C4-2B (cell line): ENCODE measurements around the gene MINPP1.

ENCODE experiments used
- H3K27ac ChIP-seq: fragments of 450-650 bp; 2 replicates; pipeline ENCODE4 v1.5.1; 2017
- ZFX ChIP-seq: fragments of 450-650 bp; IDR thresholded peaks from 2 replicates; pipeline ENCODE4 v1.6.1; 2017
- TF ChIP-seq, protein P1 (sequence below): fragments of 450-650 bp; conservative IDR thresholded peaks from 2 replicates; pipeline ENCODE4 v1.5.1; 2017; ENCODE audit warnings: mild to moderate bottlenecking

The MINPP1 gene

DNA sequence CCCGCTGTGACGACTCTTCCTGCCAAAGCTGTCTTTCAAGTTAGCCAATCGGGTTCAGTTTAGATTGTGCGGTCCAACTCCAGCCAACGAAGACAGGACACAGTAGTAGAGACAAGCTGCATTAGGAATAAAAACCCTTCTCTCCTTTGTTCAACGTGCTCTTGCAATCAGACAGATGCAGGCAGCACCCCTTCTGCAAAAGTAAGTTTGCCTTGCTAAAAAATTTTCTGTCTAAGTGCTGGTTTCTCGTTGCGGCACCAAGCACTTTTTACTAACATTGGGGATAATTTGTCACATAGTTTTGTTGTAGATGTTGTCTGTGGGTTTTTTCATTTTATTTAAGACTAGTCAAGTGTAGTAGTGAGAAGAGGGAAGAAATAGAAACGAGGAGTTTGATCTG, 58.1 kb downstream of the MINPP1 start:
- H3K27ac ChIP-seq = no peak overlapping the region
- TF ChIP-seq, protein P1, sequence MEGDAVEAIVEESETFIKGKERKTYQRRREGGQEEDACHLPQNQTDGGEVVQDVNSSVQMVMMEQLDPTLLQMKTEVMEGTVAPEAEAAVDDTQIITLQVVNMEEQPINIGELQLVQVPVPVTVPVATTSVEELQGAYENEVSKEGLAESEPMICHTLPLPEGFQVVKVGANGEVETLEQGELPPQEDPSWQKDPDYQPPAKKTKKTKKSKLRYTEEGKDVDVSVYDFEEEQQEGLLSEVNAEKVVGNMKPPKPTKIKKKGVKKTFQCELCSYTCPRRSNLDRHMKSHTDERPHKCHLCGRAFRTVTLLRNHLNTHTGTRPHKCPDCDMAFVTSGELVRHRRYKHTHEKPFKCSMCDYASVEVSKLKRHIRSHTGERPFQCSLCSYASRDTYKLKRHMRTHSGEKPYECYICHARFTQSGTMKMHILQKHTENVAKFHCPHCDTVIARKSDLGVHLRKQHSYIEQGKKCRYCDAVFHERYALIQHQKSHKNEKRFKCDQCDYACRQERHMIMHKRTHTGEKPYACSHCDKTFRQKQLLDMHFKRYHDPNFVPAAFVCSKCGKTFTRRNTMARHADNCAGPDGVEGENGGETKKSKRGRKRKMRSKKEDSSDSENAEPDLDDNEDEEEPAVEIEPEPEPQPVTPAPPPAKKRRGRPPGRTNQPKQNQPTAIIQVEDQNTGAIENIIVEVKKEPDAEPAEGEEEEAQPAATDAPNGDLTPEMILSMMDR = no peak
- TF ChIP-seq ZFX = no peak

DNA sequence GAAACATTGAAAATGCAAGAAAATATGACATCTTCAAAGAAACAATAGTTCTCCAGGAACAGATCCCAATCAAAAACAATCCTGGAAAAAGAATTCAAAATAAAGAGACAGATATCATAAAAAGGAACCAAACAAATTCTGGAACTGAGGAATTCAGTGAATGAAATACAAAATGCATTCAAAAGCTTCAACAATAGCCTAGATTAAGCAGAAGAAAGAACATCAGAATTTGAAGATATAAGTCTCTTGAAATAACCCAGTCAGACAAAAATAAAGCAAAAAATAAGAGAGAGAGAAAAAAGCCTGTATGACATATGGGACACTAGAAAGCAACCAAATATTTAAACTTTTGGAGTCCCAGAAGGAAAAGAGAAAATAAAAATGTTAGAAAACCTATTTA, 60.3 kb downstream of the MINPP1 start:
- no peak overlapping the region for H3K27ac ChIP-seq
- TF ChIP-seq, protein P1 = no peak
- no peak for TF ChIP-seq ZFX

DNA sequence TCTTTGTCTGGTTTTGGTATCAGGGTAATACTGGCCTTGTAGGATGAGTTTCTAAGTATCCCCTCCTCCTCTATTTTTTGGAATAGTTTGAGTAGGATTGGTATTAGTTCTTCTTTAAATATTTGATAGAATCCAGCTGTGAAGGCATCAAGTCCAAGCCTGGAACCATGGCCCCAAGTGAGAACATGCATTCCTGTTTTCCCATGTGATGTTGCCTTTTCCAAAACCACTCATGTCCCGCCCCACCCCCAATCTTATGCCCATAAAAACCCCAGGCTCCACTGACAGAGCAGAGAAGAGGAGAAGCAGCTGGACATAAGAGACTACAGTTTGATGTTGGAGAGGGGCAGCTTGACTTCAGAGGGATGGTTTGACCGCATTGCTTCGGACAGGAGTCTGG, 71.2 kb downstream of the MINPP1 start:
- TF ChIP-seq, protein P1 = no peak
- TF ChIP-seq ZFX = no peak

DNA sequence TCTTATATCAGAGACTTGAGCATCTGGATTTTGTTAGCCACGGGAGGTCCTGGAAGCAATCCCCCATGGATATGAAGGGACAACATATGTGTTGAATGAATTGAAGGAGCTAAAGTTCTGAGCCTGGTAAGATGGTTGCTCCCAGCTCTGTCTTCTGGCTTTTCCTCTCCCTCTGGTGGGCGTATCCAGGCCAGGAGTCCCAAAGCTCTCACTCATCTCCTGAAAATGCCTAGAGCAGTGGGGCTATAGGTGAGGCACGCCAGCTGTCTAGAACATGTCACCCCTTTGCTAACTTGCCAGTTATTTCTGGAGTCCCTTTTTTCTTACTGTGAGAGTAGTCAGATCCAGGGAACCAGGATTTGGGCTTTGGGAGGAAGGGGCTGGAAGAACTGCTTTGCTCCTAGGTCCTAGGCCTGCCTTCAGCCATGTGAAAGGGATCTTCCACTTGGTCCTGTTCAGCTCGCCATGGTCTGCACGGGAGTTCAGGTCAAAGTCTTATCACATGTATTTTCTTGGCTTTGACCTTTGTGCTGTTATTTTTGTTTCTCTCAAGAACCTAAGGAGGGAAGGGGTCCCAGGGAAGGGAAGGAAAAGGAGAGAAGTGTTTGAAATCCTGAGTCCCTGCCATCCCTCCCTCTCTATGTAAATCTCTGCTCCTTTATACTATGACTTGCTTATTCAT, 73.6 kb downstream of the MINPP1 start:
- TF ChIP-seq, protein P1 = no peak
- TF ChIP-seq ZFX = no peak
- H3K27ac ChIP-seq = no peak overlapping the region

More for the DNA sequence above, 71.2 kb downstream of the MINPP1 start:
- no peak overlapping the region for H3K27ac ChIP-seq

DNA sequence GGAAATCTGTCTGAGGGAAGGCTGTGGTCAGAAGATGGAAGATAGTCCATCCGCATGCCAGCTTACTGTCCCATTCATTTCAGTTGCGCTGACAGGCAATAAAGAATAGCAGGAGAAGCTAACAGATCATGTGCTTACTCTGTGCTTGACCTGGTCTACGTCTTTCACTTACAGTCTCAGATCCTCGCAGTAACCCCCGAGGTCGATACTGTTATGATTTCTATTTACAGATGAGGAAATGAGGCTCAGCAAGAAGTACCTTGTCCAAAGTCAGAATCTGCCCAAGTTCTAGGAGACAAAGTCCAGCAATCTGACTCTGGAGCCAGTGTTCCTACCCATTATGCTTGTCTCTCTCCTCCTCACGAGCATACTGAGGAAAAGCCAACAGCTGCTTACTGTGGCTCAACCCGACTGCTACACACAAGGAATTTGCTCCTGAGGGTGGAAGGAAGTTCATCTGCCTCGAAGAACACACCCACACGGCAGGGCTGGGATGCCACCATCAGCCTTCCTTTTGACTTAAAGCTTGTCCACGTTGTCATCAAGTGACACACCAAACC, 74.2 kb downstream of the MINPP1 start:
- H3K27ac ChIP-seq = no peak overlapping the region
- TF ChIP-seq, protein P1 = no peak
- no peak for TF ChIP-seq ZFX

DNA sequence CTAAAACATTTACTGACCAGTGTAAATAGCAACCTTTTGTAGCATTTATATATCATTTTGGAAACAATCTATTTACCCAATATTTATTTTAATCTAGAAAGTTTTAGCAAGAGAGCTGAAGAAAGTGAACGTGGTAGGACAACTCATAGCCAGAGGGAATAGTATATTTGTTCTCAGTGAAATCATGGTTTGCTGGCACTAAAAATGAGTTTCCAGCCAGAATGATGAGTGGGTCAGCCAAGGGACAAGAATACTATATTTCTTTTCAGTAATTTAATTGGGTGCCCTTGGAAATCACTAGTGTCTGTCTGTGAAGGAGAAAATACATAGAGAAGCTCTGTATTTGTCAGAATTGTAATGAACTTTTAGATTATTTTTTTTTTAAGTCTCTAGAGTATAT, 74.9 kb downstream of the MINPP1 start:
- no peak for TF ChIP-seq ZFX
- TF ChIP-seq, protein P1 = no peak
- H3K27ac ChIP-seq = no peak overlapping the region

DNA sequence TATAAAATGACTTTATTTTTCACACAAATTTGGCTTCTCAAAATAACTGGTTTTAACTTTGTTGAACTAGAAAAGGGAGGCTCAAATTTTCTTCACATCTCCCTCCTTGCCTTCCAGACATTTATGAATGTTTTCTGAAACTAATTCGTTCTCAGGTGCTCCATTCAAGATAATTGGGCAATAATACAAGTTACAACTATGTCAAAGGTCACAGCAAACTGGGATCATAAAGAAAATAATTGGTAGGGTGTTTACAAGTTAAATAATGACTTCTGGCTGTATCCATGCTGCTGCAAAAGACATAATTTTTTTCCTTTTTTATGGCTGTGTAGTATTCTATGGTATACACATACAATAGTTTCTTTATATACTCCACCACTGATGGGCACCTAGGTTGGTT, 75.3 kb downstream of the MINPP1 start:
- TF ChIP-seq ZFX = no peak
- TF ChIP-seq, protein P1 = no peak
- no peak overlapping the region for H3K27ac ChIP-seq
